ENCODE data around the gene AMMECR1. TPM values are rescaled to one million over a fixed set of nuclear protein-coding genes. Genes with fewer than 3 reads are reported as not detected.

The AMMECR1 gene
- total RNA-seq, 6 donors from 2014 or later, result 1.4 to 20.1 (median 8.0) TPM

DNA sequence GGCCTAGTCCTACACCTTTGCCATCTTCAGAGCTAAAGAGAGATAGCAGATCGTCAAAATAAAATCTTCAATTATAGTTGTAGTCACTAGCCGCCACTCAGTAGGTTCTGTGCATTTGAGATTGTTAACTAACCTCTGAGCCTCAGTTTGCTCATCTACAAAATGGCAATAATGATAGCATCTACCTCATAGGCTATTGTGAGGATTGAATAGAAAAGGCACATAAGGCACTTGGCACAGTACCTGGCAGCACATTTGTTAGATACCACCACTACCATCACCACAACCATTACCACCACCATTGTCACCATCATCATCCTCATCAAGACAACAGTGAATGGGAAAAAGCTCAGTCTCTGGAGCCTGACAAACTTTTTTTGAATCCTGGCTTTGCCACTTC lies 134.6 kb downstream of the AMMECR1 start:
- Histone ChIP-seq H3K4me3 (no peak overlapping the region), H3K27me3 (no peaks in the 10 kb centered on the region), H3K9me3 (no peaks in the 10 kb centered on the region), H3K36me3 (no peaks in the 10 kb centered on the region), H3K4me1 (no peaks in the 10 kb centered on the region), H3K27ac (no peak overlapping the region)
- ATAC-seq (ENCODE audit: low FRiP score in 2 of 2) (no peak), DNase-seq (no peak)
- TF ChIP-seq EP300 (IDR thresholded peaks at IDR 0.05), result no peak
- no peak for TF ChIP-seq POLR2AphosphoS5 (IDR thresholded peaks at IDR 0.05)
- TF ChIP-seq, protein P1, sequence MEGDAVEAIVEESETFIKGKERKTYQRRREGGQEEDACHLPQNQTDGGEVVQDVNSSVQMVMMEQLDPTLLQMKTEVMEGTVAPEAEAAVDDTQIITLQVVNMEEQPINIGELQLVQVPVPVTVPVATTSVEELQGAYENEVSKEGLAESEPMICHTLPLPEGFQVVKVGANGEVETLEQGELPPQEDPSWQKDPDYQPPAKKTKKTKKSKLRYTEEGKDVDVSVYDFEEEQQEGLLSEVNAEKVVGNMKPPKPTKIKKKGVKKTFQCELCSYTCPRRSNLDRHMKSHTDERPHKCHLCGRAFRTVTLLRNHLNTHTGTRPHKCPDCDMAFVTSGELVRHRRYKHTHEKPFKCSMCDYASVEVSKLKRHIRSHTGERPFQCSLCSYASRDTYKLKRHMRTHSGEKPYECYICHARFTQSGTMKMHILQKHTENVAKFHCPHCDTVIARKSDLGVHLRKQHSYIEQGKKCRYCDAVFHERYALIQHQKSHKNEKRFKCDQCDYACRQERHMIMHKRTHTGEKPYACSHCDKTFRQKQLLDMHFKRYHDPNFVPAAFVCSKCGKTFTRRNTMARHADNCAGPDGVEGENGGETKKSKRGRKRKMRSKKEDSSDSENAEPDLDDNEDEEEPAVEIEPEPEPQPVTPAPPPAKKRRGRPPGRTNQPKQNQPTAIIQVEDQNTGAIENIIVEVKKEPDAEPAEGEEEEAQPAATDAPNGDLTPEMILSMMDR (IDR thresholded peaks at IDR 0.05), result no peak
- no peak for TF ChIP-seq POLR2A (IDR thresholded peaks at IDR 0.05)
- WGBS, 2 donors, result 89 to 94% methylated on average over 2 of the region's 2 CpGs

DNA sequence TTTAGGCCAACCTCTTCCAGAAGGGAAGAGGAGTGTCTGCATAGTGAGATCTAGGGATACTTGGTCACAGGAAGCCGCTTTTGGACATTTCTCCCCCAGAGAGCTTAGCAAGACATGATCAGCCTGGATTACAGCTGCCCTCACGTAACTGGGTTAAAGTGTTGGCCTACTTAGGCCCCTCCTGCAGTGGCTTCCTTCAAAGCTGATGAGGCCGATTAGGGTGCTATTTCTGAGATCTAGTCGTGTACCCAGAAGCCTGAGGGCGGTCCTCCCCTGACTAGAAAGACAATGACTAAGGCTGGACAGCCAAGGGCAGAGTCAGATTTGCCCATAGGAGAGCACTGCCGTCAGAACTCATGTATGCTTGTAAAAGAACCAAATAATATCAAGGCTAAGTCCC lies 135.0 kb downstream of the AMMECR1 start:
- DNase-seq (no peak), ATAC-seq (ENCODE audit: low FRiP score in 2 of 2) (no peak)
- Histone ChIP-seq H3K27me3 (no peaks in the 10 kb centered on the region), H3K4me3 (no peak overlapping the region), H3K36me3 (no peaks in the 10 kb centered on the region), H3K9me3 (no peaks in the 10 kb centered on the region), H3K27ac (peak overlapping the region in 2 of 4 donors; percentile 6 to 30), H3K4me1 (no peaks in the 10 kb centered on the region)
- WGBS, 2 donors, result 71 to 84% methylated on average over 2 to 6 of the region's 6 CpGs
- TF ChIP-seq EP300 (IDR thresholded peaks at IDR 0.05) (no peak), POLR2AphosphoS5 (IDR thresholded peaks at IDR 0.05) (no peak), POLR2A (IDR thresholded peaks at IDR 0.05) (no peak)
- TF ChIP-seq, protein P1 (IDR thresholded peaks at IDR 0.05), result no peak

DNA sequence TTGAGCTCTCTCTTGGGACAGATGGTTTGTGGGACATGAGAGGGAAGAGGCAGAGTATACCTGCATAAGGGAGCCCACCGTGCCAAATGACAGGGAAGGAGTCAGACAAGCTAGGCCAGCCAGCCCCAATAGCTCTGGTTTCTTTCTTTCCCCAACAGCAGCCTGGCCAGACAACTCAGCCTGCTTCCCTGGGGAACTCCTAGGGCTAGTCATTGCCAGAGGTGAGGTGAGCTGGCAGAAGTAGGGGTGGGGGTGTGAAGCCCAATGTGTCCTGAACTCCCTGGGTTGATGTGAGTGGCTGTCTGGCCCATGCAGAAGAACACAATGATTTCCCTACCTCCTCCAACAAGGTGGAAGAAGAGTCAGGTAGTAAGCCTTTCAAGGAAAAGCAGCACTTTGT lies 135.5 kb downstream of the AMMECR1 start:
- WGBS, 2 donors, result 100% methylated on average over 1 of the region's 1 CpG; no CpG with 5 or more reads in 1 of the 2 donors
- Histone ChIP-seq H3K4me1 (no peaks in the 10 kb centered on the region), H3K4me3 (no peak overlapping the region), H3K27ac (peak overlapping the region in 2 of 4 donors; percentile 6 to 30), H3K9me3 (no peaks in the 10 kb centered on the region), H3K36me3 (no peaks in the 10 kb centered on the region), H3K27me3 (no peaks in the 10 kb centered on the region)
- DNase-seq, result no peak
- no peak for ATAC-seq (ENCODE audit: low FRiP score in 2 of 2)
- TF ChIP-seq POLR2AphosphoS5 (IDR thresholded peaks at IDR 0.05), result no peak
- TF ChIP-seq, protein P1 (IDR thresholded peaks at IDR 0.05), result no peak
- no peak for TF ChIP-seq POLR2A (IDR thresholded peaks at IDR 0.05)
- no peak for TF ChIP-seq EP300 (IDR thresholded peaks at IDR 0.05)

- no peak for ATAC-seq (ENCODE audit: low FRiP score in 2 of 2)
- H3K4me1 ChIP-seq, result no peaks in the 10 kb centered on the region
Measured at GRCh38 chrX:110181459-110182137, 136.3 kb downstream of the AMMECR1 start.

More at GRCh38 chrX:110181459-110182137, 136.3 kb downstream of the AMMECR1 start:
- DNase-seq, result no peak
- Histone ChIP-seq H3K27me3 (no peaks in the 10 kb centered on the region), H3K27ac (no peak overlapping the region), H3K4me3 (no peak overlapping the region), H3K9me3 (no peaks in the 10 kb centered on the region), H3K36me3 (no peaks in the 10 kb centered on the region)
- TF ChIP-seq POLR2AphosphoS5 (IDR thresholded peaks at IDR 0.05) (no peak), POLR2A (IDR thresholded peaks at IDR 0.05) (no peak), EP300 (IDR thresholded peaks at IDR 0.05) (no peak)
- TF ChIP-seq, protein P1 (IDR thresholded peaks at IDR 0.05), result no peak
- WGBS, 2 donors, result 73 to 90% methylated on average over 2 of the region's 2 CpGs

All from upper lobe of left lung (tissue), 6 donors.